HCT116 (cell line): ENCODE results near the gene FAM32A. TPM values are rescaled to one million over a fixed set of nuclear protein-coding genes. Genes with fewer than 3 reads are reported as not detected.
"Not testable (repeated sequence)": the region's sequence is repeated elsewhere in the genome, so short reads cannot be mapped to it uniquely, and the experiment has no call there.

Experiments
- ATAC-seq: fragments of 200-7000 bp; cut with Tn5 transposase; 2 replicates; pipeline ENCODE4 v1.9.1; 2020; ENCODE audit warnings: mild to moderate bottlenecking, moderate library complexity
- BruUV-seq: library from RNA; stranded (reverse); fragments of 400-500 nt; replicated peaks from 2 replicates; lab custom pipeline; 2021; lab: Mats Ljungman, UMichigan
- CTCF ChIA-PET: fragments of 300-600 bp; sonication (Branson Sonifier 250); formaldehyde crosslinking; loops from one replicate; lab custom pipeline; 2021; ENCODE audit warnings: antibody characterized with exemption; lab: Charles Lee
- POLR2A ChIA-PET: fragments of 300-600, 350-600 bp; sonication (Branson Sonifier 250); formaldehyde crosslinking; loops from one replicate; lab custom pipeline; 2021; ENCODE audit warnings: antibody characterized with exemption; lab: Charles Lee
- RAD21 ChIA-PET, 2 experiments: fragments of 300-600 bp; sonication (Branson Sonifier 250); formaldehyde crosslinking; loops; one replicate each; lab custom pipeline; 2023; ENCODE audit warnings: low total read pairs in 2 of 2; ENCODE audit not compliant: uncharacterized antibody in 2 of 2, unreplicated experiment in 2 of 2, low non-redundant PET in 1 of 2; lab: Charles Lee
- DNase-seq: peaks from one replicate; pipeline ENCODE4 v3.0.0-alpha.2; 2010; ENCODE audit warnings: low read depth, low spot score
- H2AFZ ChIP-seq: fragments of 200-600 bp; shearing (Covaris generic), sonication (generic); 2 replicates; pipeline ENCODE4 v1.6.1; 2017; ENCODE audit warnings: low read depth, mixed run types, mixed read lengths, antibody characterized with exemption, low read length; ENCODE audit not compliant: poor library complexity, severe bottlenecking
- H3K27ac ChIP-seq: 2 replicates; pipeline ENCODE4 v1.5.1; 2012; ENCODE audit warnings: low read depth, low read length
- H3K27me3 ChIP-seq: fragments of 200-600 bp; sonication (generic); 2 replicates; pipeline ENCODE4 v1.6.1; 2016; ENCODE audit warnings: mixed run types, low read length, mixed read lengths; ENCODE audit not compliant: insufficient read depth
- H3K36me3 ChIP-seq, 2 experiments: fragments of 200-500 bp in 1 of 2; fragments of 200-600 bp in 1 of 2; sonication (Bioruptor generic) in 1 of 2; sonication (generic) in 1 of 2; 2 replicates each; pipeline versions ENCODE4 v1.5.1 to v1.6.1; 2014 to 2016; ENCODE audit warnings: low read length in 2 of 2, inconsistent platforms in 1 of 2, mixed read lengths in 1 of 2, mixed run types in 1 of 2; ENCODE audit not compliant: insufficient read depth in 2 of 2, control insufficient read depth in 1 of 2
- H3K4me1 ChIP-seq, 2 experiments: fragments of 200-600 bp in 1 of 2; sonication (generic) in 1 of 2; 2 replicates each; pipeline versions ENCODE4 v1.5.1 to v1.6.1; 2012 to 2017; ENCODE audit warnings: low read length in 2 of 2, inconsistent platforms in 1 of 2, mild to moderate bottlenecking in 1 of 2, mixed read lengths in 1 of 2, mixed run types in 1 of 2, moderate library complexity in 1 of 2; ENCODE audit not compliant: insufficient read depth in 2 of 2, control insufficient read depth in 1 of 2
- H3K4me2 ChIP-seq: fragments of 200-600 bp; sonication (generic); 2 replicates; pipeline ENCODE4 v1.6.1; 2017; ENCODE audit warnings: mixed run types, low read length, mixed read lengths
- H3K4me3 ChIP-seq, 2 experiments: fragments of 200-600 bp in 1 of 2; sonication (generic) in 1 of 2; replicated peaks in 1 of 2; 2 replicates each; pipeline ENCODE4 v1.5.1; 2011 to 2016; ENCODE audit warnings: low read length in 2 of 2, control low read depth in 1 of 2, low read depth in 1 of 2, mild to moderate bottlenecking in 1 of 2, mixed read lengths in 1 of 2, mixed run types in 1 of 2
- H3K79me2 ChIP-seq: fragments of 200-600 bp; sonication (generic); 2 replicates; pipeline ENCODE4 v1.6.1; 2017; ENCODE audit warnings: mild to moderate bottlenecking, mixed run types, low read length, moderate library complexity, mixed read lengths; ENCODE audit not compliant: insufficient read depth
- H3K9ac ChIP-seq: fragments of 200-600 bp; sonication (generic); 2 replicates; pipeline ENCODE4 v1.6.1; 2016; ENCODE audit warnings: low read length, mixed read lengths
- H3K9me2 ChIP-seq: fragments of 200-600 bp; sonication (generic), shearing (Covaris generic); 2 replicates; pipeline ENCODE4 v1.6.1; 2017; ENCODE audit warnings: mixed run types, mild to moderate bottlenecking, moderate library complexity; ENCODE audit not compliant: insufficient read depth
- H3K9me3 ChIP-seq, 2 experiments: fragments of 200-500 bp in 1 of 2; fragments of 200-600 bp in 1 of 2; sonication (Bioruptor generic) in 1 of 2; sonication (generic) in 1 of 2; 2 replicates each; pipeline ENCODE4 v1.6.1; 2014 to 2017; ENCODE audit warnings: low read length in 2 of 2, mixed read lengths in 2 of 2, inconsistent platforms in 1 of 2, low read depth in 1 of 2, mild to moderate bottlenecking in 1 of 2, mixed run types in 1 of 2, moderate library complexity in 1 of 2; ENCODE audit not compliant: control insufficient read depth in 1 of 2, insufficient read depth in 1 of 2
- H4K20me1 ChIP-seq: fragments of 200-600 bp; sonication (generic), shearing (Covaris generic); 2 replicates; pipeline ENCODE4 v1.6.1; 2017; ENCODE audit warnings: mixed run types, mild to moderate bottlenecking, moderate library complexity; ENCODE audit not compliant: insufficient read depth
- ATF3 ChIP-seq: IDR thresholded peaks from 2 replicates; pipeline ENCODE4 v1.6.1; 2012
- CEBPB ChIP-seq: IDR thresholded peaks from 2 replicates; pipeline ENCODE4 v1.6.1; 2012; ENCODE audit warnings: low read depth
- CTCF ChIP-seq, 3 experiments: fragments of 200-600 bp in 1 of 3; sonication (generic) in 1 of 3; IDR thresholded peaks in 2 of 3; conservative IDR thresholded peaks in 1 of 3; 2 replicates each; pipeline ENCODE4 v1.5.1; 2012 to 2017; ENCODE audit warnings: low read depth in 2 of 3, low read length in 2 of 3, antibody characterized with exemption in 1 of 3, borderline replicate concordance in 1 of 3, control low read depth in 1 of 3, mild to moderate bottlenecking in 1 of 3, mixed read lengths in 1 of 3, mixed run types in 1 of 3, moderate library complexity in 1 of 3; ENCODE audit not compliant: insufficient read depth in 1 of 3
- EGR1 ChIP-seq: IDR thresholded peaks from 2 replicates; pipeline ENCODE4 v1.6.1; 2012; ENCODE audit warnings: low read depth
- FOSL1 ChIP-seq: IDR thresholded peaks from 2 replicates; pipeline ENCODE4 v1.6.1; 2012; ENCODE audit warnings: low read depth
- RAD21 ChIP-seq: IDR thresholded peaks from 2 replicates; pipeline ENCODE4 v1.6.1; 2012; ENCODE audit warnings: low read depth, mild to moderate bottlenecking
- REST ChIP-seq: IDR thresholded peaks from 2 replicates; pipeline ENCODE4 v1.6.1; 2012; ENCODE audit warnings: low read depth
- SIN3A ChIP-seq: IDR thresholded peaks from 2 replicates; pipeline ENCODE4 v1.6.1; 2012; ENCODE audit warnings: low read depth
- SP1 ChIP-seq: IDR thresholded peaks from 2 replicates; pipeline ENCODE4 v1.6.1; 2012; ENCODE audit warnings: low read depth
- SRF ChIP-seq: IDR thresholded peaks from 2 replicates; pipeline ENCODE4 v1.6.1; 2012; ENCODE audit warnings: low read depth
- ZBTB33 ChIP-seq: IDR thresholded peaks from 2 replicates; pipeline ENCODE4 v1.6.1; 2011; ENCODE audit warnings: mild to moderate bottlenecking, low read length, moderate library complexity; ENCODE audit not compliant: insufficient replicate concordance; ENCODE audit errors: extremely low read depth
- ZFX ChIP-seq: fragments of 450-650 bp; IDR thresholded peaks from 2 replicates; pipeline ENCODE4 v1.6.1; 2017
- ZNF274 ChIP-seq: fragments of 200-500 bp; sonication (Bioruptor generic); IDR thresholded peaks from 2 replicates; pipeline ENCODE4 v1.6.1; 2014; ENCODE audit warnings: mild to moderate bottlenecking, low read depth, low read length, inconsistent platforms
- intact Hi-C: fragments of 100-400 bp; cut with micrococcal nuclease; formaldehyde crosslinking; loops from 2 replicates; pipeline ENCODE4 v1.10.0; 2022
- total RNA-seq: library from RNA; stranded (reverse); gene quantifications from one replicate; pipeline ENCODE4 v1.2.1, GENCODE V29; 2021; ENCODE audit not compliant: unreplicated experiment

Gene FAM32A
- total RNA-seq, 1 experiment from 2014 or later, result 61.3 TPM

GRCh38 chr19:16175954-16176353, 9.3 kb upstream of the FAM32A start:
- RAD21 ChIA-PET, result no interaction called here
- H3K27me3 ChIP-seq, result no peaks in the 10 kb centered on the region
- ATAC-seq, result no peak
- H3K4me3 ChIP-seq, result no peak overlapping the region
- H3K9me2 ChIP-seq, result no peaks in the 10 kb centered on the region
- no TSS peak for BruUV-seq
- DNase-seq, result no peak
- H3K9ac ChIP-seq, result no peak overlapping the region
- no peaks in the 10 kb centered on the region for H3K79me2 ChIP-seq
- H3K4me1 ChIP-seq, result peaks cover 7 to 27% of the 10 kb centered on the region in 2 experiments; a peak in 3 of 4 replicates
- intact Hi-C loops, result no loop called here
- no peak overlapping the region for H3K27ac ChIP-seq
- no peak overlapping the region for H2AFZ ChIP-seq
- H3K36me3 ChIP-seq, result no peaks in the 10 kb centered on the region
- H4K20me1 ChIP-seq, result no peaks in the 10 kb centered on the region
- no peak for TF ChIP-seq ATF3
- no peak for TF ChIP-seq RAD21
- no peak for TF ChIP-seq SIN3A
- TF ChIP-seq ZNF274, result no peak
- no peak for TF ChIP-seq ZFX
- TF ChIP-seq EGR1, result no peak
- no peak for TF ChIP-seq SP1
- no peak for TF ChIP-seq CTCF (IDR thresholded peaks at IDR 0.05 in 2 of 3, conservative IDR thresholded peaks at IDR 0.05 in 1 of 3; ENCODE audit: borderline replicate concordance in 1 of 3, insufficient read depth in 1 of 3, low read depth in 2 of 3, low read length in 2 of 3)
- no peak for TF ChIP-seq SRF
- no peak for TF ChIP-seq FOSL1
- no peak for TF ChIP-seq CEBPB
- no peak for TF ChIP-seq ZBTB33
- no peak for TF ChIP-seq REST
- H3K4me2 ChIP-seq, result no peak overlapping the region
- peaks cover 3 to 5% of the 10 kb centered on the region in 2 experiments; a peak in 2 of 4 replicates for H3K9me3 ChIP-seq
- POLR2A ChIA-PET, result no interaction called here
- CTCF ChIA-PET, result no interaction called here

GRCh38 chr19:16178866-16179265, 6.3 kb upstream of the FAM32A start:
- CTCF ChIA-PET, ATAC-seq: not testable (repeated sequence)
- POLR2A ChIA-PET, result interaction anchor here (1.8 kb wide), 1 partner anchor 17 kb away, joined by 8 read pairs; no protein-coding TSS in a partner anchor

More at GRCh38 chr19:16178866-16179265, 6.3 kb upstream of the FAM32A start:
- H3K36me3 ChIP-seq, H3K4me2 ChIP-seq, BruUV-seq, H2AFZ ChIP-seq, H3K27me3 ChIP-seq, DNase-seq, H3K27ac ChIP-seq, H3K9me3 ChIP-seq, H3K4me3 ChIP-seq, H3K9me2 ChIP-seq, H4K20me1 ChIP-seq, intact Hi-C loops, RAD21 ChIA-PET, H3K79me2 ChIP-seq, H3K9ac ChIP-seq: not testable (repeated sequence)
- peaks cover 10 to 28% of the 10 kb centered on the region in 2 experiments for H3K4me1 ChIP-seq
